Measurements from ENCODE around the gene VPS26B.

GRCh38 chr11:134283461-134284230 is 59.2 kb downstream of the VPS26B start:
- TF ChIP-seq CTCF (IDR thresholded peaks at IDR 0.05) (no peak), POLR2AphosphoS5 (IDR thresholded peaks at IDR 0.05; ENCODE audit: low read depth, low read length) (no peak)

Data from Panc1 (cell line).